Occipital lobe (tissue), 2 donors: ENCODE data around the gene FBRSL1. TPM values are rescaled to one million over a fixed set of nuclear protein-coding genes. Genes with fewer than 3 reads are reported as not detected.
A peak's percentile ranks its signal among the peaks of the same experiment; 100 is the strongest.
"Not testable (repeated sequence)": the region's sequence is repeated elsewhere in the genome, so short reads cannot be mapped to it uniquely, and the experiment has no call there.

Experiments
- DNase-seq: peaks from one replicate; lab custom pipeline; 2025; lab: John Stamatoyannopoulos, UW
- total RNA-seq: library from RNA; depleted of rRNA; stranded (reverse); fragments of >200 nt; gene quantifications from one replicate; pipeline ENCODE4 v1.2.3, GENCODE V29; 2014

Gene FBRSL1
- total RNA-seq, 1 donor from 2014 or later, result 5.3 TPM

DNA sequence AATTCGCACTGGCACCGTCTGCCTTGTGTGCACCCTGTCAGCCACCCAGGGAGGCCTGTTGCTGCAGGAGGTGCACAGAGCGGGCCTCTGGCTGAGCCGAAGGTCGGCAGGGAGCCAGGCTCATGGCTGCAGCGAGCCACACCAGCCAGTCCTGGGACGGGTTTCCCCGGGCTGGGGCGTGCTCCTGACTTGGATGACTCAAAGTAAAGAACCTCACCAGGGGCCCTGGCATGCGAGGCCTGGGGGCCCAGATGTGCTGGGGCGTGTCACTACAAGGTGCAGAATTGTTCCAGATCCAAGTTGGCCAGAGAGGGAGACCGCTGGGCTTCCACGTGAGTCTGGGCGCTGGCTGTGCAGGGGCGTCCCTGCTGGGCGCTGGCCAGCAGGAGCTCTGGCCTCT lies 34.5 kb downstream of the FBRSL1 start:
- no peak for DNase-seq

DNA sequence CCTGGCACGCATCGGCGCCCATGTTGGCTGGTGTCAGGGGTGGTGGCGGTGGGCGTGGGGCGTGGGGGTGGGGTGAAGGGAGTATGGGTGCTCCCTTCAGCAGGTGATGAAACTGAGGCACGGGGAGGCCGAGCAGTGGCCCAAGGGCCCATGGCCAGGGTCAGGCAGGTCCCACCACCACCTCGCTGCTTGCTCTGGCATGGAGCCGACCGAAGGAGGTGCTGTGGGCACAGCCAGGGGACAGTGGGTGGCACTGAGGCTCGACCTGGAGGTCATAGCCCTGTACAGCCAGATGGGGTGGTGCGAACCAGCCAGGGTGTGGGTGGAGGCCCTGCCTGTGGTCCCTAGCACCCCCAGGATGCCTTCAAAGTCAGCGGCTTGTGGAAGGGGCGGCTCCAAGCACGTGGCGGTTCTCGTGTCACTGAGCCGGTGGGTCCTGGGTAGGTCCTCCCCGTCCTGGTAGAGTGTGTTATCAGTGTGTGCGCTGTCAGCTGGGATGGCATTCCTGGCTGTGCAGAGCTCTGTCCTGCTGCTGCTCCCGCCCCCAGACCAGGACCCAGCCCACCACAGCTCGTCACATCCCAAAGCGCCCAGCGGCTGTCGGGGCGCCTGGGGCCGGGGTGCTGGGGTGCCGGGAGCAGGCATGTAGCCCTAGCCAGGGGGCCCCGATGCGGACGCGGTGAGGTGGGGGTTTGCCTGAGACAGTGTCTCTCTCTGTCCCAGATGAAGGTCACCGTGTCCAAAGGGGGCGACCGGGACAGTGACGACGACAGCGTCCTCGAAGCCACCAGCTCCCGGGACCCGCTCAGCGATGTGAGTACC lies 35.3 kb downstream of the FBRSL1 start:
- no peak for DNase-seq

- DNase-seq, result peak; percentile 74
Measured at GRCh38 chr12:132525833-132526455, 36.0 kb downstream of the FBRSL1 start.

- DNase-seq, result no peak
Measured at GRCh38 chr12:132527186-132527882, 37.4 kb downstream of the FBRSL1 start.

- DNase-seq, result no peak
Measured at GRCh38 chr12:132527883-132528264, 37.9 kb downstream of the FBRSL1 start.

DNA sequence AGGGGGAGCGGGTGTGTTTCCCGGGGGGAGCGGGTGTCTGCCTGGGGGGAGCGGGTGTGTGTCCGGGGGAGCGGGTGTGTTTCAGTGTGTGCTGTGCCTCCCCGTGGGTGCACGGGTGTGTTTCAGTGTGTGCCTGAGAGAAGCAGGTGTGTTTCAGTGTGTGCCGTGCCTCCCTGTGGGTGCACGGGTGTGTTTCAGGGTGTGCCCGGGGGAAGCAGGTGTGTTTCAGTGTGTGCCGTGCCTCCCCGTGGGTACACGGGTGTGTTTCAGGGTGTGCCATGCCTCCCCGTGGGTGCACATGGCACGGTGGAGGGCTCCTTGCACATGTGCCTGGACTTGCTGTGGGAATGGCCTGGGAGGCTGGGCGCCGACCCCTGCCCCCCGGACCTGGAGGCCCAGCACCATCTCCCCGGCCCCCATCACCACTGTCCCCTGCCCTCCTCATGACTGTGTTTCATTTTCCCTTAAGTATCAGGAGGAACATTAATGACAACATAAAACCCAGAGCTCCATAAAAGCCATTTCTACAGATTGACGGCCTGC lies 38.7 kb downstream of the FBRSL1 start:
- DNase-seq, result no peak

GRCh38 chr12:132529156-132529839 lies 39.3 kb downstream of the FBRSL1 start:
- DNase-seq, result no peak

DNA sequence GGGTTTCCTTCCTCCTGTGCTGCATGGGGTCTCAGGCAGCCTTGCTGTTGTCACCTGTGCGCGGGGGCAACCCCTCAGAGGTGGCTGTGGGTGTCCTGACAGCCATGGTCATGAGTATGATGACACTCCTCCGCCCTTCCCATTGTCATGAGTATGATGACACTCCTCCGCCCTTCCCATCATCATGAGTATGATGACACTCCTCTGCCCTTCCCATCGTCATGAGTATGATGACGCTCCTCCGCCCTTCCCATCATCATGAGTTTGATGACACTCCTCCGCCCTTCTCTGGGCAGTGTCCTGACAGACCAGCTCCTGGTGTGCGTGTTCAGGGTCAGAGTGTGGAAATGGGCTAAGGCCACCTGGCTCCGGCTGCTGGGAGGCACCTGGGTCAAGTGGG lies 40.0 kb downstream of the FBRSL1 start:
- DNase-seq, result no peak

GRCh38 chr12:132530447-132530846 lies 40.5 kb downstream of the FBRSL1 start:
- no peak for DNase-seq

- no peak for DNase-seq
Measured at GRCh38 chr12:132530851-132531250, 40.9 kb downstream of the FBRSL1 start.

DNA sequence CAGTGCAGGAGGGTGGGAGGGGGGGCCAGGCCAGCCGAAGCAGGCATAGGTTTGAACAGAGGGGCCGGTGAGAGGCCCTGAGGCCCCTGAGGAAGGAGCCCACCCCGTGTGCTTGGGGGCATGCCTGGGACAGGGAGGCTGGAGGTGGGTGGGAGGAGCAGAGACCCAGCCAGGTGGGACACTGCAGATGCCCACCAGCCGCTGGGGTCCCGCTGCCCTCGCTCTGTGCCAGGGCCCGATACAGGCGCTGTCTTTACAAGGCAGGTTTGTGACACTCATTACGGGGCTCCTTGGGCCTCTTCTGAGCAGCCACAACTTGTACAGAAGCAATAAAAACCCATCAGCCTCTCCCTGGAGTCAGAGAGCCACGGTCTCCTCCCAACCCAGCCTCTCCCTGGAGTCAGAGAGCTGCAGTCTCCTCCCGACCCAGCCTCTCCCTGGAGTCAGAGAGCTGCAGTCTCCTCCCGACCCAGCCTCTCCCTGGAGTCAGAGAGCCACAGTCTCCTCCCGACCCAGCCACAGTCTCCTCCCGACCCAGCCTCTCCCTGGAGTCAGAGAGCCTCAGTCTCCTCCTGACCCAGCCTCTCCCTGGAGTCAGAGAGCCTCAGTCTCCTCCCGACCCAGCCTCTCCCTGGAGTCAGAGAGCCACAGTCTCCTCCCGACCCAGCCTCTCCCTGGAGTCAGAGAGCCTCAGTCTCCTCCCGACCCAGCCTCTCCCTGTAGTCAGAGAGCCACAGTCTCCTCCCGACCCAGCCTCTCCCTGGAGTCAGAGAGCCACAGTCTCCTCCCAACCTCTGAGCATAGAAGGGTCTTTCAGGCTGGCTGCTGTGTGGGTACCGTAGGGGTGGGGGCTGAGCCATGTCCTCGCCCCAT lies 43.0 kb downstream of the FBRSL1 start:
- not testable (repeated sequence) for DNase-seq

DNA sequence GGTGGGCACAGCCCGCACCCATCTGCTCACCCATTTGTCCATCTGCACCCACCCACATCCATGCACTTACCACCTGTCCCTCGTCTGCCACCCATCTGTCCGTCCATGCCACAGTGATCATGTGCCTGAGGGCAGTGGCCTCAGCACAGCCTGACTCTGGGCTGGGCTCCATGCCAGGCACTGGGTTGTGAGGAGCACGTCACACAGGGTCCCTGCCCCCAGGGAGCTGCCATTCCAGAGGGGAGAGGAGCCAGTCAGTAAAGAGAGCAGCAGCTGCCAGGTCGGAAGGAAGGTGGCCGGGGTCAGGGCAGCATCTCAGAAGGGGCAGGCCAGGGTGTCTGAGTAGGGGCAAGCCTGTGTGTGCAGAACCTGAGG lies 43.6 kb downstream of the FBRSL1 start:
- DNase-seq, result no peak

DNA sequence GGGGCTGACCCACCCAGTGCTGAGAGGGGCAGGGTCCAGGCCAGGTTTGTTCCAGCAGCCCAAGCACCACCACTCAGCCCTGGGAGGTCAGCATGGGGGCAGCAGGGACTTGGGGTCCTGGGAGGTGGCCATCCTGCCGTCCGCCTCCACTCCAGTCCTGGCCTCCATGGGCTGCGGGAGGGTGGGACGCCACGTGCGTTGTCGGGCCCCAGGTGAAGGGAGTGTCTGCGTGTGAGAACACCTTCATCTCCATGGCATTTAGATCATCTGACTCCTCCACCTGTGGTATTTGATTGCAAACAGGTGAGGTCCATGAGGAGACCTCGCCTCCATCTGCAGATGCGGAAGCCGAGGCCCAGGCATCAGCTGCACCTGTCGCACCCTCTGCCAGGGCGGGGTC lies 44.1 kb downstream of the FBRSL1 start:
- no peak for DNase-seq

DNA sequence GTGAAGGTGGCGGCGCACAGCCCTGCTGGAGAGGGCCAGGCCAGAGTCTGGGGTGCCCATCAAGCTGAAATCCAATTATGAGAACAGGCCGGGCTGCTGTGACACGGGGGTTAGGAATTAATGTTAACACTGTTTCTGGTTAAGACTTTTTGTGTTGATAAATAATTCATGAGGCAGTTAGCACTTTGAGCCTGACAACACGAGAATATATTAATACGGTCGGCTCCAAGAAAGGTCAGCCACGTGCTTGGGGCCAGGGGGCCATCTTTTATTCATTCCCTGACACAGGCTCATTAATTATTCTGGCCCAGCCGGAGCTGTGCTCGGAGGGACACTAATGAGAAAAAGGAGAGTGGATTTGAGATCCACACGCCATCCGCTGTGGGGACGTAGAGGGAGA lies 45.1 kb downstream of the FBRSL1 start:
- no peak for DNase-seq

DNA sequence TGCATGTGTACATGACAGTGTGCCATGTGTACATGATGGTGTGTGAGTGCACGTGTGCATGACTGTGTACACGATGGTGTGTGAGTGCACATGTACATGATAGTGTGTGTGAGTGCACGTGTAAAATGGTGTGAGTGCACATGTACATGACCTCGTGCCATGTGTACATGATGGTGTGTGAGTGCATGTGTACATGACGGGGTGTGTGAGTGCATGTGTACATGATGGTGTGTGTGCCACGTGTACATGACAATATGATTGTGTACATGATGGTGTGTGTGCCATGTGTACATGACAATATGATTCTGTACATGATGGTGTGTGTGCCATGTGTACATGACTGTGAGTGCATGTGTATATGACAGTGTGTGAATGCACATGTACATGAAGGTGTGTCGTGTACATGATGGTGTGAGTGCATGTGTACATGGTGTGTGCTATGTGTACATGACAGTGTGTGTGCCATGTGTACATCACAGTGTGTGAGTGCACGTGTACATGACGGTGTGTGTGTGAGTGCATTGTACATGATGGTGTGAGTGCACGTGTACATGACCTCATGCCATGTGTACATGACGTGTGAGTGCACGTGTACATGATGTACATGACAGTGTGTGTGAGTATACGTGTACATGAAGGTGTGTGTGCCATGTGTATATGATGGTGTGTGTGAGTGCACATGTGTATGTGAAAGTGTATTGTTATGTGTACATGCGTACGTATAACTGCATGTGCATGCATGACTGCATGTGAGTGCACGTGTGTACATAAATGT lies 46.3 kb downstream of the FBRSL1 start:
- DNase-seq, result no peak

GRCh38 chr12:132537049-132537448 lies 47.1 kb downstream of the FBRSL1 start:
- no peak for DNase-seq

DNA sequence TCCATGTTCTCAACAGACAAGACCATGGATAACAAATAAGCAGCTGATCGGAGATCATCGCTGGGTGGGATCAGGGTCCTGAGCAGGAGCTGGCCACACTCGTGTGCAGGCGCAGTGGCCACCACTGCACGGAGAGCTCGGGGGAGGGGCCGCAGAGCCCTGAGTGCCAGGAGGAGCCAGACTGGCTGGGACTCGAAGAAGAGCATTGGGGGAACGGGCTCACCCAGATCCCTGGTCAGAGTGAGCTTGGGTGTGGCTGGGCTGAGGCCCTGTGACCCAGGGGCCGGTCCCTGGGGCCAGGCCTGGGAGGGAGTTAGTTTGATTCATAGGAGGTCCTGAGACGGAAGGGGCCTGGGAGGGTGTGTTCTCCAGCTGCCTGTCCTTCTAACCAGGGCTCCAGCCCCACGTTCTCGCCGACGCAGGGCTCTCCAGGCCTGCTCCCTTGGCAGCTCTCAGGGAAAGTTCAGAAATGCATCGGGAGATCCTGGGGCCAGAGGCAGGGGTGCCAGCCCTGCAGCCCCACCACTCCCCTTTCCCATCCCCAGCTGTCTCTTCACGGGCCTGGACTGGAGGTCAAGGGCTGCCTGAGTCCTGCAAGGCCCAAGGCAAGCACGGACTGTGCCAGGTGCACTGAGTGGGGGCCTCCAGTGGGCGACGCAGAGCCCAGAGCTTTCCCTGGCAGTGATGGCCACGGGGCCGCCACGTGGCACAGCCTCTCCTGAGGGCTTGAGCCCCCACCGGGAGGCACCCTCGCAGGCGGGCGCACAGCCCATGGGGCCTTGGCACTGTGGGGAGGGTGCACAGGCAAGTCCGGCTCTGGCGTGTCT lies 48.1 kb downstream of the FBRSL1 start:
- no peak for DNase-seq

GRCh38 chr12:132538663-132538990 lies 48.7 kb downstream of the FBRSL1 start:
- no peak for DNase-seq
